Thyroid gland (tissue), 4 donors: ENCODE measurements around the gene UGP2. TPM values are rescaled to one million over a fixed set of nuclear protein-coding genes. Genes with fewer than 3 reads are reported as not detected.
"Not testable (repeated sequence)": the region's sequence is repeated elsewhere in the genome, so short reads cannot be mapped to it uniquely, and the experiment has no call there.

Experiments
- DNase-seq, 2 donors: peaks; one replicate each; pipeline ENCODE4 v3.0.0-alpha.2; 2019
- H3K27ac ChIP-seq, 3 donors: fragments of 200-600 bp; sonication (generic); 1 replicate in 2 of 3; 2 replicates in 1 of 3; pipeline ENCODE4 v1.5.1; 2016 to 2019; ENCODE audit warnings: mild to moderate bottlenecking in 1 of 3, moderate library complexity in 1 of 3
- H3K27me3 ChIP-seq: fragments of 200-600 bp; sonication (generic); one replicate; pipeline ENCODE4 v1.5.1; 2019
- H3K36me3 ChIP-seq, 2 donors: fragments of 200-600 bp; sonication (generic); one replicate each; pipeline ENCODE4 v1.5.1; 2016 to 2019
- H3K4me1 ChIP-seq, 2 donors: fragments of 200-600 bp; sonication (generic); one replicate each; pipeline ENCODE4 v1.5.1; 2017 to 2019
- H3K4me3 ChIP-seq, 3 donors: fragments of 200-600 bp; sonication (generic); replicated peaks in 1 of 3; 1 replicate in 2 of 3; 2 replicates in 1 of 3; pipeline ENCODE4 v1.5.1; 2016; ENCODE audit warnings: mild to moderate bottlenecking in 1 of 3
- H3K9me3 ChIP-seq: fragments of 200-600 bp; sonication (generic); one replicate; pipeline ENCODE4 v1.5.1; 2017
- CTCF ChIP-seq, 6 experiments: fragments of 200-600 bp in 3 of 6; fragments of 450-650 bp in 3 of 6; sonication (generic) in 3 of 6; IDR thresholded peaks; one replicate each; pipeline ENCODE4 v1.5.1; 2016 to 2019; ENCODE audit warnings: antibody characterized with exemption in 6 of 6, mild to moderate bottlenecking in 2 of 6, inconsistent platforms in 1 of 6, moderate library complexity in 1 of 6
- POLR2A ChIP-seq, 2 donors: fragments of 450-650 bp; IDR thresholded peaks; one replicate each; pipeline ENCODE4 v1.6.1; 2017; ENCODE audit warnings: antibody characterized with exemption in 2 of 2, mild to moderate bottlenecking in 2 of 2, moderate library complexity in 1 of 2
- WGBS, 2 donors: methylation state at CpG; one replicate each; pipeline ENCODE4 v1.1.5; 2017; 5-methylcytosine and 5-hydroxymethylcytosine counted together
- intact Hi-C: fragments of 100-400 bp; cut with DNase I; formaldehyde crosslinking; loops from one replicate; pipeline ENCODE4 v1.15.1; 2023
- total RNA-seq, 4 donors: library from RNA; depleted of rRNA; stranded (reverse); fragments of >200 nt; gene quantifications; one replicate each; pipeline ENCODE4 v1.2.3, GENCODE V29; 2016

UGP2 gene
- total RNA-seq, 4 donors from 2014 or later = 120 to 140 (median 133) TPM

GRCh38 chr2:63805412-63805811 is 36.3 kb upstream of the UGP2 start:
- intact Hi-C loops = no loop called here
- DNase-seq = no peak
- no peak for TF ChIP-seq POLR2A (IDR thresholded peaks at IDR 0.05)
- no peak for TF ChIP-seq CTCF (IDR thresholded peaks at IDR 0.05)

DNA sequence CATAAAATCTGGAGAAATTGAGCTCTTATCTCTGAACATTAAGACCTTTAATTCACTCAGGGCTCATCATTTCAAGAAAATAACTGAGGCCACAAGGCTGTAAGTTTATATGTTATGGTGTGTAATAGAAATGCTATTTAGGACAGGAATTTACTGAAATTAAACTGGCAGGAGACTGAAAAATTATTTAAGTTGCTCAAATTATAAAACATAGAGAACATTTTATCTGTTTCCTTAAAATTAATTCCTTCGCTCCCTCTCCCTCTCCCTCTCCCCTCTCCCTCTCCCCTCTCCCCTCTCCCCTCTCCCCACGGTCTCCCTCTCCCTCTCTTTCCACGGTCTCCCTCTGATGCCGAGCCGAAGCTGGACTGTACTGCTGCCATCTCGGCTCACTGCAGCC is 33.7 kb upstream of the UGP2 start:
- H3K36me3 ChIP-seq, intact Hi-C loops, H3K4me1 ChIP-seq, H3K4me3 ChIP-seq, H3K27ac ChIP-seq, H3K27me3 ChIP-seq, DNase-seq, H3K9me3 ChIP-seq: not testable (repeated sequence)
- 72 to 93% methylated on average over 6 of the region's 6 CpGs for WGBS, 2 donors

More at GRCh38 chr2:63805412-63805811, 36.3 kb upstream of the UGP2 start:
- no peaks in the 10 kb centered on the region for H3K27me3 ChIP-seq
- no peak overlapping the region for H3K27ac ChIP-seq
- no peaks in the 10 kb centered on the region for H3K36me3 ChIP-seq
- H3K9me3 ChIP-seq = no peaks in the 10 kb centered on the region
- H3K4me1 ChIP-seq = no peaks in the 10 kb centered on the region
- no peak overlapping the region for H3K4me3 ChIP-seq

GRCh38 chr2:63808911-63809310 is 32.8 kb upstream of the UGP2 start:
- intact Hi-C loops, H3K9me3 ChIP-seq, H3K4me1 ChIP-seq, H3K4me3 ChIP-seq, DNase-seq, H3K27ac ChIP-seq, H3K36me3 ChIP-seq, H3K27me3 ChIP-seq: not testable (repeated sequence)
- 91% methylated on average over 11 of the region's 29 CpGs; no CpG with 5 or more reads in 1 of the 2 donors for WGBS, 2 donors

GRCh38 chr2:63811063-63811462 is 30.6 kb upstream of the UGP2 start:
- Histone ChIP-seq H3K4me3 (no peak overlapping the region), H3K36me3 (no peaks in the 10 kb centered on the region), H3K27ac (no peak overlapping the region), H3K9me3 (no peaks in the 10 kb centered on the region), H3K4me1 (no peaks in the 10 kb centered on the region), H3K27me3 (no peaks in the 10 kb centered on the region)
- 99 to 100% methylated on average over 3 of the region's 3 CpGs for WGBS, 2 donors
- no peak for DNase-seq
- intact Hi-C loops = no loop called here
- TF ChIP-seq CTCF (IDR thresholded peaks at IDR 0.05) (no peak), POLR2A (IDR thresholded peaks at IDR 0.05) (no peak)

GRCh38 chr2:63811870-63812269 is 29.8 kb upstream of the UGP2 start:
- H3K4me1 ChIP-seq, H3K27ac ChIP-seq, H3K4me3 ChIP-seq, intact Hi-C loops, H3K36me3 ChIP-seq, H3K27me3 ChIP-seq, H3K9me3 ChIP-seq, DNase-seq: not testable (repeated sequence)
- 97 to 99% methylated on average over 7 of the region's 7 CpGs for WGBS, 2 donors

GRCh38 chr2:63814114-63814513 is 27.6 kb upstream of the UGP2 start:
- no peak overlapping the region for H3K27ac ChIP-seq
- 84% methylated on average over 1 of the region's 1 CpG for WGBS, 2 donors
- intact Hi-C loops = no loop called here
- H3K4me3 ChIP-seq = no peak overlapping the region
- DNase-seq = no peak
- no peak for TF ChIP-seq CTCF (IDR thresholded peaks at IDR 0.05)
- TF ChIP-seq POLR2A (IDR thresholded peaks at IDR 0.05) = no peak
- no peaks in the 10 kb centered on the region for H3K36me3 ChIP-seq
- no peaks in the 10 kb centered on the region for H3K4me1 ChIP-seq
- no peaks in the 10 kb centered on the region for H3K9me3 ChIP-seq
- no peaks in the 10 kb centered on the region for H3K27me3 ChIP-seq

- H3K4me3 ChIP-seq = no peak overlapping the region
- TF ChIP-seq CTCF (IDR thresholded peaks at IDR 0.05) (no peak), POLR2A (IDR thresholded peaks at IDR 0.05) (no peak)
- no peak for DNase-seq
- no peaks in the 10 kb centered on the region for H3K36me3 ChIP-seq
- WGBS, 2 donors = 50 to 79% methylated on average over 2 of the region's 2 CpGs
- H3K4me1 ChIP-seq = no peaks in the 10 kb centered on the region
- intact Hi-C loops = no loop called here
- H3K9me3 ChIP-seq = no peaks in the 10 kb centered on the region
- no peaks in the 10 kb centered on the region for H3K27me3 ChIP-seq
- H3K27ac ChIP-seq = no peak overlapping the region
Measured at GRCh38 chr2:63817382-63817781, 24.3 kb upstream of the UGP2 start.
